NCI-H146 treated with DMSO at 0.1 percent for 48 hours (cell line): Measurements from ENCODE around the gene FSTL1.

ENCODE experiments used
- DNase-seq: peaks from one replicate; lab custom pipeline; 2025; ENCODE audit not compliant: unreplicated experiment; lab: John Stamatoyannopoulos, UW

FSTL1 gene

GRCh38 chr3:120468635-120469295 lies 18.0 kb upstream of the FSTL1 start:
- DNase-seq = no peak

- no peak for DNase-seq
Observed at GRCh38 chr3:120462409-120462959, 11.7 kb upstream of the FSTL1 start.

DNA sequence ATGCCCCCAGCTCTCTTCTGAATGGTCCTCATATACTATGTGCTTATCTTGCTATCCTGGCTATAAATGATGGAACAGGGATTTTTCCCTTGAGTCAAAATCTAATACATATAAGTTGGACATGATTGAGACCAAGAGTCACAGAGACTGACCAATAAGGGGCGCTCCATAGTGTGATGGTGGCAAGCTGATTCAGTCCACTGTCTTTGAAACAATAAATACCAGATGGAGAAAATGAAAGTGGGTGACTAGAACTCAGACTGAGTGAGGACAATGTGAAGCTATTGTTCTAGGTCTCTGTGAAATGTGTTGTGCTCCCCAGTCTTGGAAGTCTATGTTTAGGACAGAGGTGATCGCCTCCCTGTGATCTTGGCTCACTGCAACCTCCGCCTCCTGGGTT lies 10.6 kb upstream of the FSTL1 start:
- no peak for DNase-seq

DNA sequence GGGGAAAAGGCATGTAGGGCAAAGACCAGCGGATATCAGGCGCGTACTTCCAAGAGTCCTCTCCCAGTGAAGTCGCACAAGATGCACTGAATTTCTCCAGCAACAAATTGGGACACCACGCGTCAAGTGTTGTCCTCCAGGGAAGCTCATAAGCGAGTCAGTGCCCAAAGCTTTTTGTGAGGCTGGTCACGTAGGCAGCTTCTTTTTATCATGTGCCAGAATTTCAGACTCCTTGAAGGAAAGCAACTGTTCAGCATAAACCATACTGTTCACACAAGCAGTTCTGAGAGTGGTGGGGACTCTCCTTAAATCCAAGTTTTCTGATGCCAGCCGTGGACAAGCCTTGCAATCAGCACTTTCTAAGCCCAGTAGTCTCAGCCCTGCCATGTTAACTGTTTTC lies 10.1 kb upstream of the FSTL1 start:
- DNase-seq = no peak

GRCh38 chr3:120460181-120460790 lies 9.5 kb upstream of the FSTL1 start:
- no peak for DNase-seq

DNA sequence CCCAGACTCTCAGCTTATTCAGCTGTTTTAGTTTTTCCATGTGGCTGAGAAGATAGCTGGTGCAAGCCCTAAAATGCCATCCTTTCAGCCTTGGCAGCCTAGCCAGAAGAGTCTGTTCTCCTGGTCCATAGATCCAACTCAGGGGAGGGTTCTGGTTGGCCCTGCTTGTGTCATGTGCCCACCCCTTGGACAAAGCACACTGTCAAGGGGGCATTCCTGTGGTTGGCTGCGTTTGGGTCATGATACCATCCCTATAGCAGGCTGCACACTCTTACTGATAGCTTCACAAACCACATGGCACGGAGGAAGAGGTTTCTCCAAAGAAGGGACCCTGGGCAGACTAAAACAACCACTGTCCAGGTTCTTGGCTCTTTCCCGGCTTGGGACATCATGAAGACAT lies 8.4 kb upstream of the FSTL1 start:
- no peak for DNase-seq

DNA sequence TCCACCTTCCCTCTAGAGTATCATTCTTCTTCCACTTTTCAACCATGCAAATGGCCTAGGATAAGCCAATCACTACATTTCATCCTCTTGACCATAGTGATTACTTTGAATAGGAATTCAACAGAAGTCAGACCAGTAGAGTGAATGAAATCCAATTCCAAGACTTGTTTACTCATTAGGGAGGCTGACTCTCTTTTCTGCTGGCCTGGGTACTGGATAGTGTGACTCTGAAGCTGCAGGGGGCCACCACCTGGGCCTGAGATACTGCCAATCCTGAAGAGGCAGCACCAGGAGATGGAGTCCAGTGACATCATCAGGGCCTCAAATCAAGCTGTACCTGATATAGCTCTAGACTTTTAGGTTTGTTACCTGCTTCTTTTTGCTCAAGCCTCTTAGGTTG lies 7.0 kb upstream of the FSTL1 start:
- DNase-seq = no peak

GRCh38 chr3:120454076-120454689 lies 3.4 kb upstream of the FSTL1 start:
- DNase-seq = no peak

- DNase-seq = no peak
Observed at GRCh38 chr3:120452816-120453215, 2.0 kb upstream of the FSTL1 start.

DNA sequence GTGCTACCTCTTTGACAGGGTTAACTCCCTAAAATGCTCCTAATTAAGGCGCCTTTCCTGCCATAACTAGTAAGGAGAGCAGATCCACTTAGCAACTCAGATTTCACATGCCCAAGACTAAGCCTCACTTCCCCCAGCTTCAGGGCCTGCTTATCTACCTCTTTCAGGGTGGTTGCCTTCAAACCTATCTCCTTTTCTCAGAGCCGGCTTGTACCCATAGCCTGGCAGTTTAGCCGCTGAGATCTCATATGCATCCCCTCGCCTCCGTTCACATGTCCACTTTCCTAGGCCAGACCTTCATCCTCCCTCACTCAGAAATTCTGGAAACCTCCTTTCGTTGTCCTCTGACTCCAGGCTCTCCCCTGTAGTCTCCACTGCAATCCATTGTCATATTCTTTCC lies 1.0 kb upstream of the FSTL1 start:
- DNase-seq = no peak

GRCh38 chr3:120451272-120451761 lies 525 bp upstream of the FSTL1 start:
- DNase-seq = no peak

DNA sequence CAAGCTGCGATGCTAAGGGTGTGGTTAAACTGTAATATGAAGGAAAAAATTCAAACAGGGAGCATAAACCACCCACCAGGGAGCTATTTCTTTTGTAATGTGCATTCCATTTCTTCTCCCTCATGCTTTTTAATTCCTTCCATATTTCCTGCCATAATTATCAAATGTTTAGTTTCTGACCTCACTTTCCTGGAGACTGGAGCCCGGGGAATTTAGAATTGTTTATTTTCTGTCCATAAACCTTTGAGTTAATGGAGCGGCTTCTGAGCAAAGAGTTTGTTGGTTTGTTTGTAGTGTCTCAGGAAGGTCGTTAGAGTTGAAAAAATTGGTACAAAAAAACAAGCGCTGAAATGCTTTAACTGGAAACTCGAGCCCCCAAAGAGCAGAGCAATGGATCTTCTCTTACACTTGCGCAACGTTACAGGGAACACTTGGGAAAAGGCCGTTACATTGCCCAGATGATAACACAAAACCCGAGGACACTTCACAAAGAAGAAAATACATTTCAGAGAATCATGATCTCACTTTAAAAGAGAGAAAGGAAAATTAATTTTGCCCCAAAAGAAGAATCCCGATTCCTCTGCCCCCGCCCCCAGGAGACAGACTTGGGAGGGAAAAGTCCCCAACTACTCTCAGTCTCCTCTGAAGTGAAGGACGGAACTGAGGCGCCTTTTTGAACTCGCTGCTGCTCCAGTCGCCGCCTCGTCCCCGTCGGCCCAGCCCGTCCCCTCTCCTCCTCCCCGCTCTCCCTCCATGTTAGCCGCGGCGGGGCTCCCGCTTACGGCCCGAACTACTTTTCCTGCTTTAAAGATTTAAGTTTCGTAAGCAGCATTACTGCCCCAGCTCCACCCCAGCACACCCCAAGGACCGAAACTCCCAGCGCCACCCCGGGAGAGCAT lies 842 bp downstream of the FSTL1 start:
- DNase-seq = no peak

DNA sequence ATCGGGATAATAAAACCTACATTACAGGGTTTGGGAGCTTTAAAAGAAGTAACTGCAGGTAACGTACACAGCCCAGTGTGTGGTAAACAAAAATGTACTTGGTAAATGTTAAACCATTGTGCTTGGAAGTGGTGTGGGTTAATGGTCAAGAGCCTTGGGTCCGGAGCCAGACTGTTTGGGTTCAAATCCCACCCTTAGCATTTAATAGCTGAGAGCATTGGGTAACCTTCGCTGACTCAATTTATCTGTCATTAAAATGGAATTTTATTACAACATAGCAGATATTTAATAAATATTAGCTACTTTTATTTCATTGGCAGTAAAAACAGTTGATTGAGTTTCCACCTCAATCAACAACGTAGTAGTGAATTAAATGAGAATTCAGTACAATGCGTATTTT lies 1.5 kb downstream of the FSTL1 start:
- DNase-seq = no peak

DNA sequence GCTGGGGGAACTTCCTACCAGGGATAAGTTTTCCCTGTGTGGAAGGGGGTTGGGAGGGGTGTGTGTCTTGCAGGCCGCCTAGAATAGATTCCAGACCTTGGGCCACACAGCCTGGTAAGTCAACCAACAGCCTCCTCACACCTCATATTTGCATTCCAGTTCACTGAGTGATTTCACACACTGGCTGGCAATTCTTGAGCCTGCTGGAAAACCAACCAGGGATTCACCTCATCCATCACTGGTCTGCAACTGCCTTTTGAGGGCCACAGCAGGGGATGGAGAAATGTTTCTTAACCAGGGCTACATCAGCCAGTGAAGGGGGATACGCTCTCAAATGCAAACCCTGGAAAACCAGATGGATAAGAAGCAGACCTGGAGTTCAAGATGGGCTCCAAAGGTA lies 2.0 kb downstream of the FSTL1 start:
- DNase-seq = no peak

DNA sequence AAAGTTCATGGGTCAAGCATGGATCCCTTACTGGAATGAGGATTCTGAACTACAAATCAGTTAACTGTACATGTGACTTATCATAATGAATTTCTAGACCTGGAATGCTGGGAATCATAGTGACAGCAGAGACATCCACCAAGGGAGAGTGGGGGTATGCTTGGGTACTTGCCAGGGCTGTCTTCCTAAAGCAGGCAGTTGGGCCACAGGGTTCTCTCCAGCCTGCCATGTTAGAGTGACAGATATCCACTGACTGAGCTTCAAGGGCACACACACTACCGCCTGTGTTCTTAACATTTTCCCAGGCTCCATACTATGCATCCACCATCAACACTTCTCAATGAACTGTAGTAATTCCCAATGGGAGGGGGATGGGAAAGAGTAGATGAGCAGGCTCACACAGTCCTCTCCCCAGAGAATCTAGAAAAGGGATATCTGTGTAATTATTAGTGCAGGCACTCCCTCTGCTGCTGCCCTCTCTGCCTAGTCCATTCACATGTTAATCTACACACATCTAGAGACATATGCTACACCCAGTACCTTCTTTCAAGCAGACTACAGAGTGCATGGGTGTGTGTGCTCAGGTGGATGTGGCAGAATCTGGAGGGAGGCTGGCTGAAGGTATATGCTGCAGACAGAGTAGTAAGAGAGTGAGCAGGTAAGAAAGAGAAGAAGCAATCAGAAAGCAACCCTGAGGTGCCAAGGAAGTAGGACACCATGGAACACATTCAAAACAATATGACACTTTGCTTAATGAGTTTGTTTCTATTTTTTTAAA lies 3.7 kb downstream of the FSTL1 start:
- DNase-seq = no peak

- DNase-seq = no peak
Observed at GRCh38 chr3:120445654-120446053, 5.1 kb downstream of the FSTL1 start.

DNA sequence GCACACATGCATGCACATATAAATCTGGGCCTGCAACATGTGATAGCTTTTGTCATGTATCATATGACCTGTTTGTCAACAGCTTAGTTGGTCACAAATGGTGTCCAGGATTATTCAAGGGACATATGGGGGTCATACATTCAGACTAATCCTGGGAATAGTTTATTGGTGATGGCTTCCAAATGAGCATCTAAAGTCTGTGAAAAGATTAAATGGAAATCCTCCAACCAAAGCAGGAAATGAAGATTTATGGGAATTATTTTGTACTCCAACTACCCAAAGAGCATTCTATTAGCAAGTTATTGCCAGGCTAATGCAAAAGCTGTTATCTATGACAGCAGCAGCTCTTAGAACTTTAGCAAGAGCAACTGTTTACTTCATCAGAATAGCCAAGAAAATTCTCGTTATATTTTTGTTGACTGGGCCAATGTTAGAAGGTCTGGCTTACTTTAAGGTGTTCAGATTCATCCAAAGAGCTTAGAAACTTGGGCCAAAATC lies 7.1 kb downstream of the FSTL1 start:
- no peak for DNase-seq

DNA sequence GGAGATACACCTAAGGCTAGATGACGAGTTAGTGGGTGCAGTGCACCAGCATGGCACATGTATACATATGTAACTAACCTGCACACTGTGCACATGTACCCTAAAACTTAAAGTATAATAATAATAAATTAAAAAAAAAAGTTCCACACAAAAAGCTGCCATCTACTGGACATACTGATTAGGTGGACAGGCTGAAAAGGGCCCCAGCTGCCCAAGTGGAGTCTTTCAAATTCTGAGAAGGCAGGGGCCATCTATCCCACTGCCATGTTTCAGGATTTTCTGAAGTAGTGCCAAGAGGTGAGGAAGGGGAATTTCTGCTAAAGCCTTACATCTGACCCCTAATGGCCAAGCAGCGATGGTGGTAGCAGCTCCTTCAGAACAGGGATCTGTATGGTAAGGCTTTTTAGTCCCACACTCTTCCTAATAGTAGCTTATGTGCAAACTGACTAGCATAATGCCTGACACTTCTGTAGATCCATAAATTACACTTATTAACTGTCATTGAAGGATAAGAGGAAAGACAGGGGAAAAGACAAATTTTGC lies 7.7 kb downstream of the FSTL1 start:
- no peak for DNase-seq

DNA sequence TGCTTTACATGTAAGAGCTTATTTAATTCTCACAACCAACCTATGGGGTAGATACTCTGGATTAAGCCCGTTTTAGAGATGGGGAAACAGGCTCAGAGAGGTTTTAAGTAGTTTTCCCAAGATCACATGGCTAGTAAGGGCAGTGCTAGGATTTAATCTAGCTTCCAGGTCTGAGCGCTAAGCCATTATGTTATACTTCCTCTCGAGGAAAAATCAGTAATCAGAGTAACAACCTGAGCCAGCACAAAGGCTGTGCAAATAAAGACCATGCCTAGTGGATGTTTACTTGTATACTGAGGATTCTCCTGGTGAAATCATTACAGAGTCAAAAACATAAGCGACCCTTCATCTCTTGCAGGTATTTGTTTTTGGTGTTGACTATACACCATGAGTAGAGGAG lies 9.0 kb downstream of the FSTL1 start:
- DNase-seq = no peak

- no peak for DNase-seq
Observed at GRCh38 chr3:120440762-120441161, 10.0 kb downstream of the FSTL1 start.
